HEK293 (cell line): ENCODE data around the gene FBN2.
A peak's percentile ranks its signal among the peaks of the same experiment; 100 is the strongest.

ENCODE experiments used
- CTCF ChIA-PET: fragments of 350-600 bp; formaldehyde crosslinking; extraction: SDS; loops from one replicate; lab custom pipeline; 2021; ENCODE audit warnings: antibody characterized with exemption; lab: Yijun Ruan, JAX
- POLR2A ChIA-PET: fragments of 300-600 bp; formaldehyde crosslinking; extraction: SDS; loops from one replicate; lab custom pipeline; 2020; ENCODE audit warnings: antibody characterized with exemption, inconsistent platforms; lab: Yijun Ruan, JAX
- H3K27ac ChIP-seq: fragments of 200-500 bp; sonication (Bioruptor generic); 2 replicates; pipeline ENCODE4 v1.5.1; 2014; ENCODE audit warnings: low read depth, low read length, control low read depth, inconsistent platforms; ENCODE audit errors: extremely low read depth
- H3K36me3 ChIP-seq, 2 experiments: fragments of 200-500 bp in 1 of 2; sonication (Bioruptor generic) in 1 of 2; 1 replicate in 1 of 2; 2 replicates in 1 of 2; pipeline ENCODE4 v1.5.1; 2014 to 2017; ENCODE audit warnings: inconsistent platforms in 2 of 2, low read length in 2 of 2; ENCODE audit not compliant: control insufficient read depth in 2 of 2, insufficient read depth in 1 of 2
- H3K4me1 ChIP-seq: fragments of 200-500 bp; sonication (Bioruptor generic); 2 replicates; pipeline ENCODE4 v1.5.1; 2014; ENCODE audit warnings: mild to moderate bottlenecking, low read length, inconsistent platforms; ENCODE audit not compliant: control insufficient read depth, insufficient read depth
- H3K4me3 ChIP-seq: 2 replicates; pipeline ENCODE4 v1.5.1; 2011; ENCODE audit warnings: low read depth, mild to moderate bottlenecking, control low read depth, low read length, moderate library complexity
- H3K9me3 ChIP-seq: fragments of 200-500 bp; sonication (Bioruptor generic); 2 replicates; pipeline ENCODE4 v1.5.1; 2014; ENCODE audit warnings: low read depth, low read length, inconsistent platforms; ENCODE audit not compliant: control insufficient read depth, insufficient read depth
- GLIS1 ChIP-seq: fragments of 450-650 bp; formaldehyde crosslinking; IDR thresholded peaks from 2 replicates; pipeline ENCODE4 v1.5.1; 2016; ENCODE audit warnings: missing biosample characterization, missing genetic modification characterization
- KLF8 ChIP-seq: fragments of 450-650 bp; formaldehyde crosslinking; IDR thresholded peaks from 2 replicates; pipeline ENCODE4 v1.5.1; 2016; ENCODE audit warnings: missing biosample characterization, missing genetic modification characterization
- OSR2 ChIP-seq: fragments of 450-650 bp; formaldehyde crosslinking; IDR thresholded peaks from 2 replicates; pipeline ENCODE4 v1.5.1; 2016; ENCODE audit warnings: missing biosample characterization, missing genetic modification characterization
- REPIN1 ChIP-seq: fragments of 450-650 bp; formaldehyde crosslinking; IDR thresholded peaks from 2 replicates; pipeline ENCODE4 v1.5.1; 2017; ENCODE audit warnings: missing biosample characterization, missing genetic modification characterization, low read depth
- TCF7L2 ChIP-seq: IDR thresholded peaks from 2 replicates; pipeline ENCODE4 v1.6.1; 2011; ENCODE audit warnings: low read depth, mild to moderate bottlenecking, inconsistent platforms, low read length, moderate library complexity, borderline replicate concordance
- ZBTB17 ChIP-seq: fragments of 450-650 bp; formaldehyde crosslinking; IDR thresholded peaks from 2 replicates; pipeline ENCODE4 v1.5.1; 2016; ENCODE audit warnings: missing biosample characterization, missing genetic modification characterization
- ZBTB20 ChIP-seq: fragments of 450-650 bp; formaldehyde crosslinking; IDR thresholded peaks from 2 replicates; pipeline ENCODE4 v1.5.1; 2016; ENCODE audit warnings: missing biosample characterization, missing genetic modification characterization
- ZBTB21 ChIP-seq: fragments of 450-650 bp; formaldehyde crosslinking; IDR thresholded peaks from 2 replicates; pipeline ENCODE4 v1.5.1; 2017; ENCODE audit warnings: missing biosample characterization, missing genetic modification characterization
- ZBTB6 ChIP-seq: fragments of 450-650 bp; formaldehyde crosslinking; IDR thresholded peaks from 2 replicates; pipeline ENCODE4 v1.5.1; 2017; ENCODE audit warnings: missing biosample characterization, missing genetic modification characterization
- ZNF133 ChIP-seq: fragments of 450-650 bp; formaldehyde crosslinking; IDR thresholded peaks from 2 replicates; pipeline ENCODE4 v1.5.1; 2016; ENCODE audit warnings: missing biosample characterization, missing genetic modification characterization
- ZNF184 ChIP-seq: fragments of 450-650 bp; IDR thresholded peaks from 2 replicates; pipeline ENCODE4 v1.5.1; 2018; ENCODE audit warnings: missing biosample characterization, mild to moderate bottlenecking, missing genetic modification characterization
- ZNF211 ChIP-seq: fragments of 450-650 bp; formaldehyde crosslinking; IDR thresholded peaks from 2 replicates; pipeline ENCODE4 v1.5.1; 2016; ENCODE audit warnings: low read depth, missing biosample characterization, missing genetic modification characterization
- ZNF266 ChIP-seq: fragments of 450-650 bp; formaldehyde crosslinking; IDR thresholded peaks from 2 replicates; pipeline ENCODE4 v1.5.1; 2016; ENCODE audit warnings: missing biosample characterization, missing genetic modification characterization, low read depth
- ZNF354C ChIP-seq: fragments of 450-650 bp; formaldehyde crosslinking; IDR thresholded peaks from 2 replicates; pipeline ENCODE4 v1.5.1; 2016; ENCODE audit warnings: missing biosample characterization, missing genetic modification characterization, low read depth, borderline replicate concordance
- ZNF362 ChIP-seq: fragments of 450-650 bp; formaldehyde crosslinking; IDR thresholded peaks from 2 replicates; pipeline ENCODE4 v1.5.1; 2016; ENCODE audit warnings: missing biosample characterization, missing genetic modification characterization
- ZNF366 ChIP-seq: fragments of 450-650 bp; formaldehyde crosslinking; conservative IDR thresholded peaks from 2 replicates; pipeline ENCODE4 v1.5.1; 2016; ENCODE audit warnings: missing biosample characterization, missing genetic modification characterization
- ZNF580 ChIP-seq: fragments of 450-650 bp; formaldehyde crosslinking; IDR thresholded peaks from 2 replicates; pipeline ENCODE4 v1.5.1; 2016; ENCODE audit warnings: missing biosample characterization, missing genetic modification characterization
- ZNF600 ChIP-seq: fragments of 450-650 bp; formaldehyde crosslinking; IDR thresholded peaks from 2 replicates; pipeline ENCODE4 v1.5.1; 2016; ENCODE audit warnings: missing biosample characterization, missing genetic modification characterization
- ZNF610 ChIP-seq: fragments of 450-650 bp; formaldehyde crosslinking; IDR thresholded peaks from 2 replicates; pipeline ENCODE4 v1.5.1; 2016; ENCODE audit warnings: missing biosample characterization, missing genetic modification characterization, borderline replicate concordance
- ZNF629 ChIP-seq: fragments of 450-650 bp; formaldehyde crosslinking; IDR thresholded peaks from 2 replicates; pipeline ENCODE4 v1.5.1; 2017; ENCODE audit warnings: missing biosample characterization, missing genetic modification characterization
- ZNF660 ChIP-seq: fragments of 450-650 bp; IDR thresholded peaks from 2 replicates; pipeline ENCODE4 v1.5.1; 2018; ENCODE audit warnings: missing biosample characterization, mild to moderate bottlenecking, missing genetic modification characterization
- ZNF670 ChIP-seq: fragments of 450-650 bp; formaldehyde crosslinking; IDR thresholded peaks from 2 replicates; pipeline ENCODE4 v1.5.1; 2016; ENCODE audit warnings: missing biosample characterization, missing genetic modification characterization, low read depth
- ZNF837 ChIP-seq: fragments of 450-650 bp; formaldehyde crosslinking; IDR thresholded peaks from 2 replicates; pipeline ENCODE4 v1.5.1; 2016; ENCODE audit warnings: missing biosample characterization, missing genetic modification characterization
- ZSCAN16 ChIP-seq: fragments of 450-650 bp; formaldehyde crosslinking; IDR thresholded peaks from 2 replicates; pipeline ENCODE4 v1.5.1; 2016; ENCODE audit warnings: missing biosample characterization, missing genetic modification characterization
- TF ChIP-seq, protein P1 (sequence below): fragments of 450-650 bp; formaldehyde crosslinking; optimal IDR thresholded peaks from 2 replicates; pipeline ENCODE3; 2016; ENCODE audit warnings: missing biosample characterization, mild to moderate bottlenecking, missing genetic modification characterization
- TF ChIP-seq, protein P2 (sequence below): fragments of 450-650 bp; formaldehyde crosslinking; IDR thresholded peaks from 2 replicates; pipeline ENCODE4 v1.5.1; 2016; ENCODE audit warnings: missing biosample characterization, missing genetic modification characterization
- TF ChIP-seq, protein P3 (sequence below): fragments of 450-650 bp; formaldehyde crosslinking; IDR thresholded peaks from 2 replicates; pipeline ENCODE4 v1.5.1; 2016; ENCODE audit warnings: missing biosample characterization, missing genetic modification characterization
- TF ChIP-seq, protein P4 (sequence below): fragments of 450-650 bp; formaldehyde crosslinking; IDR thresholded peaks from 2 replicates; pipeline ENCODE4 v1.5.1; 2016; ENCODE audit warnings: missing biosample characterization, missing genetic modification characterization

Gene FBN2

GRCh38 chr5:128441165-128441564, 96.9 kb downstream of the FBN2 start (continued):
- no peak for TF ChIP-seq ZNF211 (tag by site-specific recombination)
- TF ChIP-seq ZNF610 (tag by site-specific recombination) = no peak
- TF ChIP-seq, protein P1, sequence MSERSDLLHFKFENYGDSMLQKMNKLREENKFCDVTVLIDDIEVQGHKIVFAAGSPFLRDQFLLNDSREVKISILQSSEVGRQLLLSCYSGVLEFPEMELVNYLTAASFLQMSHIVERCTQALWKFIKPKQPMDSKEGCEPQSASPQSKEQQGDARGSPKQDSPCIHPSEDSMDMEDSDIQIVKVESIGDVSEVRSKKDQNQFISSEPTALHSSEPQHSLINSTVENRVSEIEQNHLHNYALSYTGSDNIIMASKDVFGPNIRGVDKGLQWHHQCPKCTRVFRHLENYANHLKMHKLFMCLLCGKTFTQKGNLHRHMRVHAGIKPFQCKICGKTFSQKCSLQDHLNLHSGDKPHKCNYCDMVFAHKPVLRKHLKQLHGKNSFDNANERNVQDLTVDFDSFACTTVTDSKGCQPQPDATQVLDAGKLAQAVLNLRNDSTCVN (tag by site-specific recombination) = no peak
- TF ChIP-seq ZNF580 (tag by site-specific recombination) = no peak

DNA sequence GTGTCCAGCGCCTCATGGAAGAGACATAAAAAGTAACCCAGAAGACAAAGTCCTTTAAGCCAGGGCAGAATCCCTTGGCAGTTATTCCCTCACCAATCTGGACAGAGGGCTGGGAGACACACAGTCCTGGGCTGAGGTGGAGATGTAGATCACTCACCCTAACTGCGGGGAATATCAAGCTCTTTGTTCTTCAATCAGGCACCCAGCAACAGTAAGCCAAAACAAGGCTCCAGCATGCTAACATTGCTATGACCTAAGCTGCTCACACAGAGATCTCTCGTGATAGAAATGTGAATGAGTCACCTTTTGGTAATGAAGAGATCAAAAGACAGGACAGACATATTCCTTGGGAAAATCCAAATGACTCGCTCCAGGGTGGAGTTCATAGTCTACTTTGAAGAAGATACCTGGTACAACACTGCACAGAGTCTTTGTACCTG, 101.3 kb downstream of the FBN2 start:
- POLR2A ChIA-PET = no interaction called here
- Histone ChIP-seq H3K27ac (no peak overlapping the region), H3K4me3 (no peak overlapping the region), H3K36me3 (no peaks in the 10 kb centered on the region), H3K4me1 (peaks cover 17% of the 10 kb centered on the region), H3K9me3 (no peaks in the 10 kb centered on the region)
- CTCF ChIA-PET = interaction anchor here (0.5 kb wide), 1 partner anchor 19 kb away, joined by 3 read pairs; no protein-coding TSS in a partner anchor
- TF ChIP-seq, protein P2, sequence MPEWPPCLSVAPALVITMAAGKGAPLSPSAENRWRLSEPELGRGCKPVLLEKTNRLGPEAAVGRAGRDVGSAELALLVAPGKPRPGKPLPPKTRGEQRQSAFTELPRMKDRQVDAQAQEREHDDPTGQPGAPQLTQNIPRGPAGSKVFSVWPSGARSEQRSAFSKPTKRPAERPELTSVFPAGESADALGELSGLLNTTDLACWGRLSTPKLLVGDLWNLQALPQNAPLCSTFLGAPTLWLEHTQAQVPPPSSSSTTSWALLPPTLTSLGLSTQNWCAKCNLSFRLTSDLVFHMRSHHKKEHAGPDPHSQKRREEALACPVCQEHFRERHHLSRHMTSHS (tag by site-specific recombination) = no peak
- TF ChIP-seq GLIS1 (tag by site-specific recombination) = no peak
- TF ChIP-seq ZNF600 (tag by site-specific recombination) = peak; percentile 88
- TF ChIP-seq ZNF366 (tag by site-specific recombination) = peak; percentile 63
- TF ChIP-seq ZSCAN16 = no peak
- no peak for TF ChIP-seq TCF7L2
- TF ChIP-seq, protein P3, sequence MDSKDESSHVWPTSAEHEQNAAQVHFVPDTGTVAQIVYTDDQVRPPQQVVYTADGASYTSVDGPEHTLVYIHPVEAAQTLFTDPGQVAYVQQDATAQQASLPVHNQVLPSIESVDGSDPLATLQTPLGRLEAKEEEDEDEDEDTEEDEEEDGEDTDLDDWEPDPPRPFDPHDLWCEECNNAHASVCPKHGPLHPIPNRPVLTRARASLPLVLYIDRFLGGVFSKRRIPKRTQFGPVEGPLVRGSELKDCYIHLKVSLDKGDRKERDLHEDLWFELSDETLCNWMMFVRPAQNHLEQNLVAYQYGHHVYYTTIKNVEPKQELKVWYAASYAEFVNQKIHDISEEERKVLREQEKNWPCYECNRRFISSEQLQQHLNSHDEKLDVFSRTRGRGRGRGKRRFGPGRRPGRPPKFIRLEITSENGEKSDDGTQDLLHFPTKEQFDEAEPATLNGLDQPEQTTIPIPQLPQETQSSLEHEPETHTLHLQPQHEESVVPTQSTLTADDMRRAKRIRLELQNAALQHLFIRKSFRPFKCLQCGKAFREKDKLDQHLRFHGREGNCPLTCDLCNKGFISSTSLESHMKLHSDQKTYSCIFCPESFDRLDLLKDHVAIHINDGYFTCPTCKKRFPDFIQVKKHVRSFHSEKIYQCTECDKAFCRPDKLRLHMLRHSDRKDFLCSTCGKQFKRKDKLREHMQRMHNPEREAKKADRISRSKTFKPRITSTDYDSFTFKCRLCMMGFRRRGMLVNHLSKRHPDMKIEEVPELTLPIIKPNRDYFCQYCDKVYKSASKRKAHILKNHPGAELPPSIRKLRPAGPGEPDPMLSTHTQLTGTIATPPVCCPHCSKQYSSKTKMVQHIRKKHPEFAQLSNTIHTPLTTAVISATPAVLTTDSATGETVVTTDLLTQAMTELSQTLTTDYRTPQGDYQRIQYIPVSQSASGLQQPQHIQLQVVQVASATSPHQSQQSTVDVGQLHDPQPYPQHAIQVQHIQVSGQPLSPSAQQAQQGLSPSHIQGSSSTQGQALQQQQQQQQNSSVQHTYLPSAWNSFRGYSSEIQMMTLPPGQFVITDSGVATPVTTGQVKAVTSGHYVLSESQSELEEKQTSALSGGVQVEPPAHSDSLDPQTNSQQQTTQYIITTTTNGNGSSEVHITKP (tag by site-specific recombination) = peak; percentile 76
- TF ChIP-seq ZNF133 (tag by site-specific recombination) = no peak
- TF ChIP-seq ZNF837 (tag by site-specific recombination) = no peak
- TF ChIP-seq ZNF580 (tag by site-specific recombination) = no peak
- TF ChIP-seq ZBTB6 = peak; percentile 82
- TF ChIP-seq ZNF362 = peak; percentile 78; the same call in 1 of the 2 replicates
- peak; percentile 69 for TF ChIP-seq OSR2 (tag by site-specific recombination)
- no peak for TF ChIP-seq ZNF354C (tag by site-specific recombination)
- TF ChIP-seq ZBTB17 (tag by site-specific recombination) = peak; percentile 61
- peak; percentile 50; the same call in 1 of the 2 replicates for TF ChIP-seq KLF8 (tag by site-specific recombination)
- no peak for TF ChIP-seq ZNF184
- TF ChIP-seq ZNF629 (tag by site-specific recombination) = peak; percentile 80
- TF ChIP-seq ZNF660 (tag by site-specific recombination) = peak; percentile 49; the same call in 1 of the 2 replicates
- no peak for TF ChIP-seq ZNF670 (tag by site-specific recombination)
- no peak for TF ChIP-seq ZNF266 (tag by site-specific recombination)
- TF ChIP-seq ZBTB21 (tag by site-specific recombination) = 0 out of 2 replicates have a peak, but pooled peaks have one; percentile 36
- peak; percentile 63 for TF ChIP-seq ZBTB20 (tag by site-specific recombination)
- TF ChIP-seq REPIN1 = no peak
- TF ChIP-seq, protein P4, sequence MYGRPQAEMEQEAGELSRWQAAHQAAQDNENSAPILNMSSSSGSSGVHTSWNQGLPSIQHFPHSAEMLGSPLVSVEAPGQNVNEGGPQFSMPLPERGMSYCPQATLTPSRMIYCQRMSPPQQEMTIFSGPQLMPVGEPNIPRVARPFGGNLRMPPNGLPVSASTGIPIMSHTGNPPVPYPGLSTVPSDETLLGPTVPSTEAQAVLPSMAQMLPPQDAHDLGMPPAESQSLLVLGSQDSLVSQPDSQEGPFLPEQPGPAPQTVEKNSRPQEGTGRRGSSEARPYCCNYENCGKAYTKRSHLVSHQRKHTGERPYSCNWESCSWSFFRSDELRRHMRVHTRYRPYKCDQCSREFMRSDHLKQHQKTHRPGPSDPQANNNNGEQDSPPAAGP (tag by site-specific recombination) = 0 out of 2 replicates have a peak, but pooled peaks have one; percentile 31
